Ramos (cell line): ENCODE results near the gene SCGN.

Experiments
- in situ Hi-C: fragments of 300-500 bp; cut with MboI; formaldehyde crosslinking; loops from one replicate; pipeline ENCODE4 v1.14.3; 2022; ENCODE audit warnings: low sequenced_read_pairs; ENCODE audit not compliant: unreplicated experiment

SCGN gene, protein sequence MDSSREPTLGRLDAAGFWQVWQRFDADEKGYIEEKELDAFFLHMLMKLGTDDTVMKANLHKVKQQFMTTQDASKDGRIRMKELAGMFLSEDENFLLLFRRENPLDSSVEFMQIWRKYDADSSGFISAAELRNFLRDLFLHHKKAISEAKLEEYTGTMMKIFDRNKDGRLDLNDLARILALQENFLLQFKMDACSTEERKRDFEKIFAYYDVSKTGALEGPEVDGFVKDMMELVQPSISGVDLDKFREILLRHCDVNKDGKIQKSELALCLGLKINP

GRCh38 chr6:25652007-25652515 is at the start of gene SCGN:
SCGN (plus strand) TSS chr6:25652215; CDS start chr6:25652404, 189 bp downstream.
- in situ Hi-C loops, result no loop called here

GRCh38 chr6:25602674-25602982 is 49.4 kb upstream of the SCGN start:
- in situ Hi-C loops, result no loop called here

DNA sequence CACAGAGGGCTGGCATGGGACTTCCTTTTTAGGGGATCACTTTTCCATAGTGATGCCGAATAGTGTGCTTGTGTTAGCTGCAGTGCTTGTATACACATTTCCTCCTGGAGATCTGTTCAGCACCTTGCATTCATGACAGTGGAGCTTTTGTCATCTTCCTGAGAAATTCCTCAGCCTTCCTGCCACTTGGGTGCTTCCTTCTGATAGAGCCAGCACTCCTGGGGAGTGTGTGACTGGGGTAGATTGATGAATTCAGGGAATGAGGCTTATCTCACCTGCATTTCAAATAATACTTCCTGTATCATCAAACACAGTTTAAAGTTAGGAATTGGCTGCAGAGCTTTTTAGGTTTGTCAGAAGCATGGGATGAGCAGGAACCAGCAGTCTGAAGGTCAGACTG is 48.8 kb upstream of the SCGN start:
- in situ Hi-C loops, result no loop called here

DNA sequence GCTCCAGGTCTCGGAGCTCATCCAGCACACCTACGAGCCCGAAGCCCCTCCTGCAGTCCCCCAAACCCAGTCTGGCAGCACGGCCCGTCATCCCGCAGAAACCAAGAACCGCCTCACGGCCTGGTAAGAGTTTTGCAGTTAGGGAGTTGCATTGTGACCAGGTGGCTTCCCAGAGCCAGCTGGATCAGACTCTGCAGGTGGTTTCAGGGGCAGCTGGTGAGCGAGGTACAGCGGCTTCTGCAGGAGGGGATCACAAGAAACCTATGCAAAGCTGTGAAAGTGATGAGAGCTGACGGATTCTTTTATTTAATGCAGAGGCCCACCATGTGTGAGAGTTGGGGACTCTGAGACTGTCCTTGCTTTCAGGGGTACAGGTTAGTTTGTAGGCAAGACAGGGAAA is 45.9 kb upstream of the SCGN start:
- in situ Hi-C loops, result no loop called here

DNA sequence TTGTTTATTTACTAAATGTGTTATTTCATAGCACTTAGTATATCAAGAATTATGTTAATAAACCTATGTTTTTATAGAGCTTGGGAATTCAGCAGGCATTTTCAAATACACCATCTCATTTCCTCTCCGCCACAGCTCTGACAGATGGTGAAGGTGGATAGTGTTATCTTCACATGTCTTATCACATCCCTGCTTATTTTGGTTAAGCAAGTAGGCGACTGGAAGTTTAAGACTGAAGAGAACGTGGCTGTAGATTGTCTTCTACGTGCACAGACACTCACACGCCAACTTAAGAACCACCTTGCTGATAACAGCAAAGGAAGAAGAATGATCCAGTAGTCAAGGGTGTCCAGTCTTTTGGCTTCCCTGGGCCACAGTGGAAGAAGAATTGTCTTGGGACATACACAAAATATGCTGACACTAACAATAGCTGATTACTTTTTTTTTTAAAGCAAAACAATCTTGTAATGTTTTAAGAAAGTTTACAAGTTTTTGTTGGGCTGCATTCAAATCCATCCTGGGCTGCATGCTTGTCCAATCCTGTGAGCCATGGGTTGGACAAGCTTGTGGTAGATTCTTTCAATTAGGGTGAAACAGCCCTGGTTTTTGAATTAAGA is 43.3 kb upstream of the SCGN start:
- in situ Hi-C loops, result no loop called here

DNA sequence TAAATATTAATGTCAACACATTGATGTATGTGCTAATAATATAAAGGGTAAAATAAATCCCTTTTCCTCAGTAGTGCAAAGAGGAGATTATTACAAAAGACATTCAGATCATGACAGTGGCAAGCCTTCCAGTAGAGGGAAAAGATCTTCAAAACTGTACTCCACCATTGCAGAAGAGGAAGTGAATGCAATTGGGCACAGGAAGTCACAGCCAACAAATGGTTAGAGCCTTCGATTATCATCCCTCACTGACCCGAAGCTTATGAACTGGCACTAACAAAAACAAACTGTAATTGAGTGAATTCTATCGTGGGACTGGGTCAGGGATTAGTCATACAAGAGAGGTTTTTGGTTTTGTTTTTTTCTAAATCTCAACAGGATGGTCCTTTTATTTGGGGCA is 39.3 kb upstream of the SCGN start:
- in situ Hi-C loops, result no loop called here

DNA sequence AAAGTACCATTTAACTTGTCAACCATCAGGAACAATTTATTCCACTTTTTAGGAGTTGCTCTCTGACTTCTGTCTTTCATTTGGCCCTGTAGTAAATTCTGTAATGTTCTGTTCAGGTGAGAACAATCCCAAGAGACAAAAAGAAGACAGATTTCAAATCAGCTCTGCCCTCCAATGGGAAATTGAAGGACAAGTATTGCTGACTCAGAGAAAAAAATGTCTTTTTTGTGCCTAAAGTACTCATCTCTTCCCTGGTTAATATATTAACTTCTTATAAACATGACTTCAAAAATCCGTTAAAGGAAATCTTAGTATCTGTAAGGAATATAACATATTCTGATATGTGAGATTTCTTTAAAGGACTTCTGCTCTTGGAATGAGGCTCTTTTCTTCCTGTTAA is 38.6 kb upstream of the SCGN start:
- in situ Hi-C loops, result no loop called here

GRCh38 chr6:25614052-25614451 is 38.0 kb upstream of the SCGN start:
- in situ Hi-C loops, result no loop called here

DNA sequence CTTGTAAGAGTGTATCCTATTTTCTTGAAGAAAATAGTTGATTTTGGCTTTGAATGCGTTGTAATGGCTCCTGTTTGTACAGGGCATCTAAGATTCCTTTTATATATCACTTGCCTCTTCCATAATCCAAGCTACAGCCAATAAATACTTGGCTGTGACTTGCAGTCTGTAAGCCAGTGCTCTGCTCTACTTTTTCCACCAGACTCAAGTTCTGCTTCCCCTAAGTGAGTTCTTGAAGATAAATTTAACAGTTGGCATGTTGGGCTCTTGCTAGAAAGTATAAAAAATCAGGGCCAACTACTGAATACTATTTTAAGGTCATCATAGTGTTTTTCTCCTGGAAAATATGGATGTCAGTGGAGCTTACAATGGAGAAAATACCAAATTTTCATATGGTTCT is 36.5 kb upstream of the SCGN start:
- in situ Hi-C loops, result no loop called here

GRCh38 chr6:25617997-25618396 is 34.0 kb upstream of the SCGN start:
- in situ Hi-C loops, result no loop called here

DNA sequence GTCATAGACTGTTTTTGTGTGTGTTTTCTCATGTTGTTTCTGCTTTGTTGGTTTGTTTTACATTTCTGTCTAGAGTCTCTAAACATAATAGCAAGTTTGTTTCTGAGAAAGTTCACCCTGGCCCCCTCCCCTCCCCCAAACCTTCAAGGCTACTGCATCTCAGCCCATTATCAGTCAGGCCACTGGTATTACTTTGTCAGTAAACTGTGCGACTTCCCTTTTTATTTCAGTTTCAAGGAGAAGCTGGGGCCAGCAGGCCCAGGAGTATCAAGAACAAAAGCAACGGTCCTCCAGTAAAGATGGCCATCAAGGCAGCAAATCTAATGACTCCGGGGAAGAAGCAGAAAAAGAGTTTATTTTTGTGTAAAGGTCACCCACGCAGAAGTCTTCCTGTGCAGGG is 32.8 kb upstream of the SCGN start:
- in situ Hi-C loops, result no loop called here

- in situ Hi-C loops, result no loop called here
Observed at GRCh38 chr6:25620391-25620790, 31.6 kb upstream of the SCGN start.

GRCh38 chr6:25623065-25623464 is 28.9 kb upstream of the SCGN start:
- in situ Hi-C loops, result no loop called here

DNA sequence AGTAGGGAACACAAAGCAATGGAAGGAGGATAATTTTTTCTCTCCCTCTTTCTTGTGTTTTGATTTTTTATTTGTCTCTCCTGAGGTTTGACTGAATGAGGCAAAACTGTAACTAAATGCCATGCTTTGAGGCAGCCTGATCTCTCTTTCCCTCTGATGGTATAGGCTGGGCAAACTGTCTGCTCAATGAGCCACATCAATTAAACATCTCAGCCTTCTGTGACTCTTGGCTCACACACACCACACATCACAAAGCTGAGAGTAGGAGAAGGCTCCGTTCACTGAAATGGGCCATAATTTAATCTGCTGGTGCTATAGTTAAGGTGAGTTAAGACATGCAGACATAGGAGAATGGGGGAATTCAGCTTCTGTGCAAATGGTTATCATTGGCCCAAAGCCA is 28.1 kb upstream of the SCGN start:
- in situ Hi-C loops, result no loop called here

DNA sequence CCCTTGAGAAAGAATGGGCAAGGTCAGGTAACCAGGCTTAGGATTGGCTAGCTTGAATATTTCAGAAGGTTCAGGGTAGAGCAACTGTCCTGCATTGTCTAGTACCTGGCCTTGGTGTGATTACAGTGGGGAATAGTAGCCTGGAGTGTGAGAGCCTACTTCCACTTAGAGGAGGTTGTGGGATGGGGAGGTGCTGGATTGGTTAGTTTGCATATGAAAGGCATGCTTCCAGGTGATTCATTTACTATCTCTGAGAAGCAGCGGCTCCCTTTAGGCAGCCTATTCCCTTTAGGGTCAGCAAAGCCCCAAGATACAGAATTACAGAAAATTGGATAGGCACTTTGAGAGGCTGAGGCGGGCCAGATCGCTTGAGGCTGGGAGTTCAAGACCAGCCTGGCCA is 25.0 kb upstream of the SCGN start:
- in situ Hi-C loops, result no loop called here

DNA sequence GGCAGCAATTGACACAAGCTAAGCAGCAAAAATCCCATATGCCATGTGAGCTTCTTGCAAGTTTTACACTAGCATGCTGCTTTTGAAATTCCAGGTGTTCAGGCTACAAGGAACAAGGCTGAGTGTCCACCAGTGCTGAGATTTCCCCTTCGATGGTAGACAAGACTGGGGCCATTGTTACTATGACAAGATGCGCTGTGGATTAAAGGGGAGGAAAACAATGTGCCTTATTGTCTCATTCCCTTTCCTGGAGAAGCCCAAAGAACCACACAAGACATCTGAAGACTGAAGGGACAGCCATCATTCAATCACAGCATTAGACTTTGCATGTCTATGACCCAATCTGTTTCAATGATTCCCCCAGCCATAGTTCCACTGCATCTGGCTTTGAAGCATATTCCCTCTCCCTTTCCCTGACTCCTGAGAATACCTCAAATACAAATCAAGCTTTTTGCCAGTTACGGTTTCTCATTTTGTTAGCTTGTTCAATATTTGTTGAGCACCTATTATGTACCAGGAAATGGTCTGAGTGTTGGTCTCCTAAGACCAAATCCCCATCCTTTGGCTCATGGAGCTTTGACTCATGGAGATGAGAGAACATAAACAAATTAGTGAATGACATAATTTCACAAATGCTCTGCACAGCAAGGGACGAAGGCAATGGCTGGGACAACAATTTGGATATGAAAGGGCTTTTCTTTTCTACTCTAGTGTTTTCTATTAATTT is 23.4 kb upstream of the SCGN start:
- in situ Hi-C loops, result no loop called here

DNA sequence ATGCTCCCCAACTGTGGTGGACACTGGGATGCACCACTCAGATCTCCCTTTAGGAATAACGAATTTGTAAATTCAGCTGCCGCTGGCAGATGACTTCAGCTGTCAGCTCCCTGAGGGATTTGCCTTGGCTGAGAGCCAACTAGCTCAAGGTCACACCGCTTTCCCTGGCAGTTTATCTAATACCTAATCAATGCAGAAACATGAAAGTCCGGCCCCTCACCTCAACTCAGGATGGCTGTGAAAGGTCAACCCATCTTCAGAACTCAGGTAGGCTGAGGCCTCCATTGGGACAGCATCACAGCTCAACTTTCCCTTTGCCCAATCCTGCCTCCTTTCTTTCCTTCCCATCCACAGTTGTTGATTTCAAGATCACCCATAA is 22.8 kb upstream of the SCGN start:
- in situ Hi-C loops, result no loop called here

DNA sequence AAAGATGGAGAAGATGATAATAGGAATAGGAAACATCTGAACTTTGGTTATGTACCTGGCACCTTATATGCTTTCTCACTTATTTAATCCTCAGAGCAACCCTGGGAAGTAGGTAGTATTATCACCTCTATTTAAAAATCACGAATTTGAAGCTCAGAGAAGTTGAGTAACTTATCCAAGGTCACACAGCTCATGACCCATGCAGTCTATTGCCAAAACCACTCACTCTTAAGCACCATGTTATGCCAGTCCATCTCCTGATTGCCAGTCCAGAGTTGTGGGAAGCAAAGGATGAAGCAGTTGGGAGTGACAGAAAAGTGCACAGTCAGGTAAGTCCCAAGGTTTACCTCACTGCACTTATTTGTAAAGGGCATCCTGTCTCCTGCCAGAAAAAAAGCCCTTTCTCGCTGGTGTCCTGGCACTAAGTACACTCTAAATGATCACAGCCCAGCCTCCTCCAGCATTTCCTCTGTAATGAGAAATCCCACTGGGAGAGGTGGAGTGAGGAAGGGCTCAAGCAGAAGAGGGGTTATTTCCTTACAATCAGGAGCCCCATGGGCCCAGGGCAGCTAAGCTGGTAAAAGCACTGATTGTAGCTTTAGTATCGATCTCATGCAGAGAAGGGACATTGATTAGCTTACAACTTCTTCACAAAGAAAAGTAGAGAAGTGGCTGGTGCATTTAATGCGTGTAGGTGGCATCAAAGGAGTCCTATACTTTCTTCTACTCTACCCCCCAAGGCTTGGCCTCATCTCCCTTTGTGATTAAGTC is 21.3 kb upstream of the SCGN start:
- in situ Hi-C loops, result no loop called here

DNA sequence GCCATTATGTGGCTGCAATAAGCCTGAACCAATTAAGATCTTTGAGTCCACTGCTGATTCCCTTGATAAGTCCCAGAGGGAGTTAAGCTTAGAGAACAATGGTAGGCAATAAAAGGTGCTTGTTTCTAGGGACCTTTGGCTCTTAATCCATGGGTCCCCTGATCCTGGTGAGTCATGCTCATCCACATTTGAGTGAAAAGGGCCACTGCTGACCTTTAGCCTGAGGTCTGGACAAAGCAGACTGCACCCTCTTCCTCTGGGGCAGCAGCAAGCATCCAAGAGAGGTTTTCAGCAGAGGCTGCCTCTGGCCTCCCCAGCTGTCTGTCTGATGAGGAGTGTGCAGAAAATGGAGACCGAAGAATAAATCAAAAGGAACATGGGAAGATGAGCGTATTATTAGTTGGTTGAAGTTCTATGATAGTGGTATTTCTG is 16.1 kb upstream of the SCGN start:
- in situ Hi-C loops, result no loop called here

GRCh38 chr6:25637211-25637610 is 14.8 kb upstream of the SCGN start:
- in situ Hi-C loops, result no loop called here

GRCh38 chr6:25637960-25638434 is 14.0 kb upstream of the SCGN start:
- in situ Hi-C loops, result no loop called here
